ENCODE results near the gene CACNA1I. TPM values are rescaled to one million over a fixed set of nuclear protein-coding genes. Genes with fewer than 3 reads are reported as not detected.
A peak's percentile ranks its signal among the peaks of the same experiment; 100 is the strongest.

CACNA1I gene
- total RNA-seq, 3 donors from 2014 or later (not counting 1 experiment from before 2014, with no cell fraction given): 0.05 to 0.83 (median 0.72) TPM

- Mint-ChIP-seq H3K4me1 (peaks cover 12 to 15% of the 10 kb centered on the region in 2 donors), H3K36me3 (no peaks in the 10 kb centered on the region), H3K9me3 (no peaks in the 10 kb centered on the region), H3K27ac (peak overlapping the region in 1 of 2 donors; percentile 60), H3K27me3 (ENCODE audit: low read depth in 2 of 2) (peaks cover 0 to 9% of the 10 kb centered on the region in 2 donors), H3K4me3 (peak overlapping the region; percentile 37)
- no peaks in the 10 kb centered on the region for H3K27me3 ChIP-seq (ENCODE audit: control insufficient read depth, insufficient read depth, low read length)
- H3K4me1 ChIP-seq (ENCODE audit: control insufficient read depth, insufficient read depth, low read length): peaks cover 11% of the 10 kb centered on the region
- no peak overlapping the region for H3K4me3 ChIP-seq (ENCODE audit: low read length)
- ATAC-seq (peak in 1 of 3 donors; percentile 11), DNase-seq (no peak)
- H3K36me3 ChIP-seq (ENCODE audit: control insufficient read depth, insufficient read depth, low read length): no peaks in the 10 kb centered on the region
- WGBS (ENCODE audit: insufficient coverage): 93% methylated on average over 8 of the region's 8 CpGs
- intact Hi-C loops (cut with micrococcal nuclease): no loop called here
- no peak overlapping the region for H3K27ac ChIP-seq (ENCODE audit: low read length)
- no peak for TF ChIP-seq CTCF (IDR thresholded peaks at IDR 0.05)
- no peaks in the 10 kb centered on the region for H3K9me3 ChIP-seq (ENCODE audit: control insufficient read depth, insufficient read depth, low read length)
Measured at GRCh38 chr22:39718921-39719475, 148.4 kb downstream of the CACNA1I start.

GRCh38 chr22:39719559-39720450 is 149.3 kb downstream of the CACNA1I start:
- no peaks in the 10 kb centered on the region for H3K27me3 ChIP-seq (ENCODE audit: control insufficient read depth, insufficient read depth, low read length)
- Mint-ChIP-seq H3K27ac (peak overlapping the region in 1 of 2 donors; percentile 60), H3K4me1 (peaks cover 12 to 15% of the 10 kb centered on the region in 2 donors), H3K27me3 (ENCODE audit: low read depth in 2 of 2) (peaks cover 0 to 9% of the 10 kb centered on the region in 2 donors), H3K4me3 (peak overlapping the region; percentile 37), H3K36me3 (no peaks in the 10 kb centered on the region), H3K9me3 (no peaks in the 10 kb centered on the region)
- peak; percentile 66 to 90 (median 76) for ATAC-seq
- no peak overlapping the region for H3K27ac ChIP-seq (ENCODE audit: low read length)
- TF ChIP-seq CTCF (IDR thresholded peaks at IDR 0.05): no peak
- peaks cover 11% of the 10 kb centered on the region for H3K4me1 ChIP-seq (ENCODE audit: control insufficient read depth, insufficient read depth, low read length)
- H3K4me3 ChIP-seq (ENCODE audit: low read length): no peak overlapping the region
- intact Hi-C loops (cut with micrococcal nuclease): no loop called here
- 76% methylated on average over 12 of the region's 15 CpGs for WGBS (ENCODE audit: insufficient coverage)
- no peak for DNase-seq
- H3K9me3 ChIP-seq (ENCODE audit: control insufficient read depth, insufficient read depth, low read length): no peaks in the 10 kb centered on the region
- no peaks in the 10 kb centered on the region for H3K36me3 ChIP-seq (ENCODE audit: control insufficient read depth, insufficient read depth, low read length)

- Histone ChIP-seq H3K4me3 (ENCODE audit: low read length) (no peak overlapping the region), H3K27ac (ENCODE audit: low read length) (no peak overlapping the region), H3K36me3 (ENCODE audit: control insufficient read depth, insufficient read depth, low read length) (no peaks in the 10 kb centered on the region), H3K4me1 (ENCODE audit: control insufficient read depth, insufficient read depth, low read length) (peaks cover 11% of the 10 kb centered on the region), H3K9me3 (ENCODE audit: control insufficient read depth, insufficient read depth, low read length) (no peaks in the 10 kb centered on the region), H3K27me3 (ENCODE audit: control insufficient read depth, insufficient read depth, low read length) (no peaks in the 10 kb centered on the region)
- TF ChIP-seq CTCF (IDR thresholded peaks at IDR 0.05): no peak
- 50% methylated on average over 9 of the region's 9 CpGs for WGBS (ENCODE audit: insufficient coverage)
- H3K36me3 Mint-ChIP-seq: no peaks in the 10 kb centered on the region
- DNase-seq: no peak
- no peak overlapping the region for H3K4me3 Mint-ChIP-seq
- H3K27ac Mint-ChIP-seq: no peak overlapping the region
- peaks cover 12 to 15% of the 10 kb centered on the region in 2 donors for H3K4me1 Mint-ChIP-seq
- no peaks in the 10 kb centered on the region for H3K9me3 Mint-ChIP-seq
- H3K27me3 Mint-ChIP-seq (ENCODE audit: low read depth in 2 of 2): peaks cover 1 to 9% of the 10 kb centered on the region in 2 donors
- intact Hi-C loops (cut with micrococcal nuclease): no loop called here
- no peak for ATAC-seq
Measured at GRCh38 chr22:39721206-39722031, 150.9 kb downstream of the CACNA1I start.

All from natural killer cell (primary cell).